ENCODE measurements around the gene ECHS1. TPM values are rescaled to one million over a fixed set of nuclear protein-coding genes. Genes with fewer than 3 reads are reported as not detected.
"Not testable (repeated sequence)": the region's sequence is repeated elsewhere in the genome, so short reads cannot be mapped to it uniquely, and the experiment has no call there.

The ECHS1 gene
- total RNA-seq, 2 donors from 2014 or later = 58.5 to 86.0 TPM

DNA sequence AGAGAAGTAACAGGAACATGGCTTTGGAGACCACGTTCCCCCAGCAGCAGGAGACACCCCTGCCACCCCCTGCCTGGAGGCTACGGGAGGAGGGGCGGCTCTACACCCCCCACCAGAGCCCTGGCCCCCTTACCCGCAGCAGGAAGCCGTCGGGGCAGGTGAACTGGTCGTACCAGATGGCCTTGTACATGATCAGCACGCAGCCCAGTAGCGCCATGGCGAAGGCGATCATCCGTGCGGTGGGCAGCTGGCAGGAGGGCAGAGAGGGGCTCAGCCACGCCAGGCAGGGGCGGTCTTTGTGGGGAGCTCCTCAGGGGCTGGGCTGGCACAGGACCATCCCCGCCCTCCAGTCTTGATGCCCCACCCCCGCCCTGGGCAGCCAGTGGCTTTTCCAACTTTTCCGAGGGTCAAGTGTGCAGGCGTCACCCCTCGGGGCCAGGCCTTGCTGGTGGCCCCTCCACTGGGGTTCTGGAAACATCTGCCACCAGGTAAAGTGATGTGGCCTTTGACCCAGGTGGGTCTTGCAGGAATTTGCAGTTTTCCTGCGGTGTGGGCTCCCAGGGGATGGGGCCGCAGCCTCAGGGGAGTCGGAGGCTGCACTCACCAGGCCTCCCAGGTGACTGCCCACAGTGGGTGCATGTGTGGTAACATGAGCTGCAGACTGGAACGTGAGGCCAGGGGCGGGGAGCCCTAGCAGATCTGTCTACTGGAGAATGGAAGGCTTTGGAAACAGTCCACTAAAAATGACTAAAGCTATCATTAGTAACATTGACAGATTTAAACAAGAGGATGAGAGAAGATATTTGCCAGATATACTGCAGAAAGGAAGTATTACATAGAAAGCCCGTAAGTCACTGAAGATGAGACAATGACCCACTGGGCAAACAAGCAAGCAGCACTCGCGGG is 46.2 kb downstream of the ECHS1 start:
- DNase-seq (ENCODE audit: low spot score in 2 of 2) (no peak), ATAC-seq (no peak)
- Mint-ChIP-seq H3K9me3 (no peaks in the 10 kb centered on the region), H3K27ac (no peak overlapping the region), H3K36me3 (no peaks in the 10 kb centered on the region)

DNA sequence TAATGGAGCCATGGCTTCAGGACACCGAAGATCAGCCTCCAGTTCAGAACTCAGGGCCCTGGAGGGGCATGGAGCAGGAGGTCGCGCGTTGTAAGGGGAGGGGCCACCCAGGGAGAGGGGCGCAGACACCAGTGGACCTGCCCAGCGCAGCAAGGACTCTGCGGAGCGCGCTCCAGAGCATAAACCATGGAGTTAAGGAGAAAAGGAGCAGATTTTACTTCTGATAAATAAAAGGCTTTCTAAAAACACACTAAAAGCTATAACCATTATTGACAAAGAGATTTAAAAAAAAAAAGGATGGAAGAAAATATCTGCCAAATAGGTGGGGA is 47.0 kb downstream of the ECHS1 start:
- DNase-seq (ENCODE audit: low spot score in 2 of 2) = no peak
- no peaks in the 10 kb centered on the region for H3K9me3 Mint-ChIP-seq
- H3K36me3 Mint-ChIP-seq = no peaks in the 10 kb centered on the region
- no peak overlapping the region for H3K27ac Mint-ChIP-seq
- no peak for ATAC-seq

- ATAC-seq (no peak), DNase-seq (ENCODE audit: low spot score in 2 of 2) (no peak)
- H3K9me3 Mint-ChIP-seq = no peaks in the 10 kb centered on the region
- no peaks in the 10 kb centered on the region for H3K36me3 Mint-ChIP-seq
- H3K27ac Mint-ChIP-seq = no peak overlapping the region
Measured at GRCh38 chr10:133325440-133326222, 47.5 kb downstream of the ECHS1 start.

GRCh38 chr10:133324857-133325260 is 48.3 kb downstream of the ECHS1 start:
- Mint-ChIP-seq H3K9me3 (no peaks in the 10 kb centered on the region), H3K36me3 (no peaks in the 10 kb centered on the region), H3K27ac (no peak overlapping the region)
- ATAC-seq = no peak
- no peak for DNase-seq (ENCODE audit: low spot score in 2 of 2)

DNA sequence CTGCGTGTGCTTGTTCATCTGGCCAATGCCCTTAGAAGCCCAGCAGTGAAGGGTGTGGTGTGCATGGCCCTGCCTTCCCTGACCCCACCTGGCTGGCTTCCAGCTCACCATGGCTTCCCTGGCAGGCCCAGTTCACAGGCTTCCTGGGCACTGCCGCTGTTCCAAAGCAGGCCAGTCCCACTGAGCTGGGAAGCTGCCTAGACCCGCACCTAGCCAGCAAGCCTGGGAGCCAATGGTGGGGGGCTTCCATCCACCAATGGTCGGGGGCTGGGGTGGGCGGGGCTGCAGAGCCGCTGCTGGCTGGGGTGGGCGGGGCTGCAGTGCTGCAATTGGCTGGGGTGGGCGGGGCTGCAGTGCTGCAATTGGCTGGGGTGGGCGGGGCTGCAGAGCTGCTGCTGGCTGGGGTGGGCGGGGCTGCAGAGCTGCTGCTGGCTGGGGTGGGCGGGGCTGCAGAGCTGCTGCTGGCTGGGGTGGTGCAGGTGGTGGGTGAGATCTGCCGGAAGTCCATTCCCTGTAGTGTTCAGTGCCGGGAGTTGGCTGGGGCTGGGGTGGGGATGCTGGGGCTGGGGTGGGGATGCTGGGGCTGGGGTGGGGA is 48.9 kb downstream of the ECHS1 start:
- H3K36me3 Mint-ChIP-seq = no peaks in the 10 kb centered on the region
- peak in 1 of 2 donors; percentile 79 for ATAC-seq

DNA sequence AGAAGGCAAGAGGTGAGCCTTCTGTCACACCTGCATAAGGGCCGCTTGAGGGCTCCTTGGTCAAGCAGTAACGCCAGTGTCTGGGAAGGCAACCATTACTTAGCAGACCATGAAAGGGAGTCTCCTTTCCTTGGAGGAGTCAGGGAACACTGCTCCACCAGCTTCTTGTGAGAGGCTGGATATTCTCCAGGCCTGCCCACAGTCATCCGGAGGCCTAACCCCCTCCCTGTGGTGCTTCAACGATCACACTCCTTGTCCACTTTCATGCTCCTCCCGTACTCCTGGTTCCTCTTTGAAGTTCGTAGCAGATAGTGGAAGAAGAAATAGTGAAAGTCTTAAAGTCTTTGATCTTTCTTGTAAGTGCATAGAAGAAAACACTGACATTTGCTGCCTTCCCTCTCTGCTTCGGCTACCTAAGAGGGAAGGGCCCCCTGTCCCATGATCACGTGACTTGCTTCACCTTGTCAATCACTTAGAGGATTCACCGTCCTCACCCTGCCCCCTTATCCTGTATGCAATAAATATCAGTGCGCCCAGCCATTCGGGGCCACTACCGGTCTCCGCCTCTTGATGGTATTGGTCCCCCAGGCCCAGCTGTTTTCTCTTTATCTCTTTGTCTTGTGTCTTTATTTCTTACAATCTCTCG is 51.0 kb downstream of the ECHS1 start:
- not testable (repeated sequence) for ATAC-seq; H3K9me3 Mint-ChIP-seq; H3K27ac Mint-ChIP-seq; DNase-seq (ENCODE audit: low spot score in 2 of 2); H3K36me3 Mint-ChIP-seq

More for the DNA sequence above, 48.9 kb downstream of the ECHS1 start:
- Mint-ChIP-seq H3K9me3 (no peaks in the 10 kb centered on the region), H3K27ac (no peak overlapping the region)
- no peak for DNase-seq (ENCODE audit: low spot score in 2 of 2)

DNA sequence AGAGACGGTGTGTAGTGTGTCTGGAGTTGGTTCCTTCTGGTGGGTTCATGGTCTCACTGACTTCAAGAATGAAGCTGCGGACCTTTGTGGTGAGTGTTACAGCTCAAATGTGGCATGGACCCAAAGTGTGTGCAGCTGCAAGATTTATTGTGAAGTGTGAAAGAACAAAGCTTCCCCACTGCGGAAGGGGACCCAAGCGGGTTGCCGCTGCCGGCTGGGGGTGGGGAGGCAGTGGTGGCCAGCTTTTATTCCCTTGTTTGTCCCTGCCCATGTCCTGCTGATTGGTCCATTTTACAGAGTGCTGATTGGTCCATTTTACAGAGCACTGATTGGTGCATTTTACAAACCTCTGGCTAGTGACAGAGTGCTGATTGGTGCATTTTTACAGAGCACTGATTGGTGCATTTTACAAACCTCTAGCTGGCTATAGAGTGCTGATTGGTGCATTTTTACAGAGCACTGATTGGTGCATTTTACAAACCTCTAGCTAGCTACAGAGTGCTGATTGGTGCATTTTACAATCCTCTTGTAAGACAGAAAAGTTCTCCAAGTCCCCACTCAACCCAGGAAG is 52.2 kb downstream of the ECHS1 start:
- not testable (repeated sequence) for ATAC-seq; H3K36me3 Mint-ChIP-seq; H3K27ac Mint-ChIP-seq; DNase-seq (ENCODE audit: low spot score in 2 of 2); H3K9me3 Mint-ChIP-seq

- H3K27ac Mint-ChIP-seq = no peak overlapping the region
- no peaks in the 10 kb centered on the region for H3K9me3 Mint-ChIP-seq
- H3K36me3 Mint-ChIP-seq = no peaks in the 10 kb centered on the region
- ATAC-seq (peak; percentile 93 to 97), DNase-seq (ENCODE audit: low spot score in 2 of 2) (peak; percentile 76 to 83)
Measured at GRCh38 chr10:133318494-133319127, 54.5 kb downstream of the ECHS1 start.

DNA sequence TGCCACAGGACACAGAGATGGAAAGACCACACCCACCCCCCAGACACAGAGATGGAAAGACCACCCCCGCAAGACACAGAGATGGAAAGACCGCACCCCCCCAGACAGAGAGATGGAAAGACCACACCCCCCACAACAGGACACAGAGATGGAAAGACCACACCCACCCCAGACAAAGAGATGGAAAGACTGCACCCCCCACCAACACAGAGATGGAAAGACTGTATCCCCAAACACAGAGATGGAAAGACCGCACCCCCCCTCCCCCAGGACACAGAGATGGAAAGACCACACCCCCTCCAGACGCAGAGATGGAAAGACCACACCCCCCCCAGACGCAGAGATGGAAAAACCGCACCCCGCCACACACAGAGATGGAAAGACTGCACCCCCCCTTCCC is 56.4 kb downstream of the ECHS1 start:
- H3K36me3 Mint-ChIP-seq = no peaks in the 10 kb centered on the region
- no peak overlapping the region for H3K27ac Mint-ChIP-seq
- ATAC-seq (no peak), DNase-seq (ENCODE audit: low spot score in 2 of 2) (no peak)
- no peaks in the 10 kb centered on the region for H3K9me3 Mint-ChIP-seq

DNA sequence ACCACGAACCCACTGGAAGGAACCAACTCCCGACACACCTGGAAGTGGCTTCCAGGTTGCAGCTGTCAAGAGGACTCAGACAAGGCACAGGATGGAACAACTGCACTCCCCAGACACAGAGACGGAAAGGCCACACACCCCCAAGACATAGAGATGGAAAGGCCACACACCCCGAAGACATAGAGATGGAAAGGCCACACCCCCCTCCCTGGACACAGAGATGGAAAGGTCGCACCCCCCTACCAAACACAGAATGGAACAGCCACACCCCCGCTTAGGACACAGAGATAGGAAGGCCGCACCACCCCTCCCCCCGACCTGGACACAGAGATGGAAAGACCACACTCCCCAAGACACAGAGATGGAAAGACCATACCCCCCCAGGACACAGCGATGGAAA is 56.9 kb downstream of the ECHS1 start:
- ATAC-seq (no peak), DNase-seq (ENCODE audit: low spot score in 2 of 2) (no peak)
- Mint-ChIP-seq H3K27ac (no peak overlapping the region), H3K9me3 (no peaks in the 10 kb centered on the region), H3K36me3 (no peaks in the 10 kb centered on the region)

DNA sequence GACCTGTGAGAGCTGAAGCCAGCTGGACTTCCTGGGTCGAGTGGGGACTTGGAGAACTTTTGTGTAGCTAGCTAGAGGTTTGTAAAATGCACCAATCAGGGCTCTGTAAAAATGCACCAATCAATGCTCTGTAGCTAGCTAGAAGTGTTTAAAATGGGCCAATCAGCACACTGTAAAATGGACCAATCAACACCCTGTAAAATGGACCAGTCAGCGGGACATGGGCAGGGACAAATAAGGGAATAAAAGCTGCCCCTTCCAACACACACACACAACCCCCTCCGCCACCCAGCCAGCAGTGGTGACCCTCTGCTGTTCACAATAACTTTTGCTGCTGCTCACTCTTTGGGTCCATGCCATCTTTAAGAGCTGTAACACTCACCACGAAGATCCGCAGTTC is 57.3 kb downstream of the ECHS1 start:
- no peak overlapping the region for H3K27ac Mint-ChIP-seq
- DNase-seq (ENCODE audit: low spot score in 2 of 2) (no peak), ATAC-seq (peak in 1 of 2 donors; percentile 6)
- no peaks in the 10 kb centered on the region for H3K36me3 Mint-ChIP-seq
- no peaks in the 10 kb centered on the region for H3K9me3 Mint-ChIP-seq

- no peaks in the 10 kb centered on the region for H3K36me3 Mint-ChIP-seq
Measured at GRCh38 chr10:133314911-133315310, 58.2 kb downstream of the ECHS1 start.

DNA sequence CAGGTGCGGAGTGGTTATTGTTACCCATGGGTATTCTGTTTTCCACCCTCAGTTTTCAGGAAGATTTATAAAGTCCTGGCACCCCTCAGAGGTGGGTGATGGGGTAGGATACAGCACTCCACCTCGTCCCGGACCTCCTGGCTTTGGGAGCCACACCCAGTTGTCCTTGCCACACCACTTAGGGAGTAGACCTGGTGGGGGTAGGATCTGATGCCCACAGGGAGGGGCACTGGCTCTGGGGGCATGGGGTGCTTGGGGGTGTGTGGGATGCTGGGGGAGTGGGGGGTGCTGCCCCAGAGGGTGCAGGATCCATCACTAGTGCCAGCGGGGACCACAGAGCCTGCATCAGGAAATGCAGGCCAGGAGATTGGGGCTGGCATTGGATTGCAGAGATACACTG is 60.0 kb downstream of the ECHS1 start:
- DNase-seq (ENCODE audit: low spot score in 2 of 2) (peak in 1 of 2 donors; percentile 51), ATAC-seq (no peak)
- Mint-ChIP-seq H3K36me3 (peaks cover 2 to 3% of the 10 kb centered on the region in 2 donors), H3K27ac (no peak overlapping the region), H3K9me3 (no peaks in the 10 kb centered on the region)

More at GRCh38 chr10:133314911-133315310, 58.2 kb downstream of the ECHS1 start:
- Mint-ChIP-seq H3K9me3 (no peaks in the 10 kb centered on the region), H3K27ac (no peak overlapping the region)
- ATAC-seq (no peak), DNase-seq (ENCODE audit: low spot score in 2 of 2) (no peak)

DNA sequence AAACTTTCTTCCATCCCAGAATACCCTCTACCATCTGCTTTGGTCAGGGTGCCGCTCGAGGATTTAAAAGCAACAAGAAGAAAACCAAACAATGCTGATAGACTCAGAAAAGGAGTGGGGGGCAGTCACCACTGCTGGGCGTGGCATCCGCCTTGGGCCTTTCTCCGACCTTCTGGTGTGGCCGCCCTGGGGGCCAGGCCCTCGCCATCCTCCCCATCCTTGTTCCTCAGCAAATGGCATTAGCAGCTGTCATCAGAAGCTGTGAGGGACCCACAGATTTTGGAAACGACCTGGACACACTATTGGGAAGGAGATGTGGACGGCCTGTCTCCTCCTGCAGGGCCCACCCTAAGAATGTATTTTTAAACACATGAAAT is 60.4 kb downstream of the ECHS1 start:
- H3K36me3 Mint-ChIP-seq = peaks cover 7% of the 10 kb centered on the region in 2 donors
- ATAC-seq = no peak
- no peaks in the 10 kb centered on the region for H3K9me3 Mint-ChIP-seq
- peak in 1 of 2 donors; percentile 18 for DNase-seq (ENCODE audit: low spot score in 2 of 2)
- H3K27ac Mint-ChIP-seq = no peak overlapping the region

All from activated naive CD4-positive, alpha-beta T cell treated with anti-CD3 and anti-CD28 coated beads, Interleukin-2, amount 50 U/mL, for 72 hours (primary cell).